ENCODE measurements around the gene DNAJC5G. TPM values are rescaled to one million over a fixed set of nuclear protein-coding genes. Genes with fewer than 3 reads are reported as not detected.
"Not testable (repeated sequence)": the region's sequence is repeated elsewhere in the genome, so short reads cannot be mapped to it uniquely, and the experiment has no call there.

Gene DNAJC5G
- total RNA-seq, 1 donor from 2014 or later, result not detected

- DNase-seq (ENCODE audit: low spot score), result no peak
These were observed 6.2 kb downstream of the DNAJC5G start for GRCh38 chr2:27281442-27281841.

GRCh38 chr2:27281855-27282559 lies 6.8 kb downstream of the DNAJC5G start, which contains the start of gene TRIM54:
TSS of gene TRIM54 (plus strand) at chr2:27282429. CDS start at chr2:27282732, 303 bp downstream.
- DNase-seq (ENCODE audit: low spot score), result no peak

DNA sequence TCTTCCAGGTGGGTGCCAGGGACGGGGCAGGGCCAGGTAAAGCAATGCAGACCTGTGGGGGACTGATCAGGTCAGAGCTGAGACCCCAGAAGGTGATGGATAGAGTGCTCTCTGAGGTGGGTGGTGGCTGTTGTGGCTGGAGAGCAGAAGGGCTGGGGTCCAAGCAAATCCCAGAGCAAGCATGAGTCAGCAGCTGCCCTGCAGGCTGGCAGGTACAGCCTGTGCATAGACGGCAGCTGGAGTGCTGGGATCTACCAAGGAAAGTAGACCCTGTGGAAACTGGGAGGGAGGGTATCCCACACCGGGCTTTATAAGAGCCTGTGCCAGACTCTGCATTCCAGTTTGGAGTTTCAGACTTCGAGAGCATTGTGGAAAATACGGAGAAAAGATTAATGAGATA lies 7.7 kb downstream of the DNAJC5G start:
- no peak for DNase-seq (ENCODE audit: low spot score)

DNA sequence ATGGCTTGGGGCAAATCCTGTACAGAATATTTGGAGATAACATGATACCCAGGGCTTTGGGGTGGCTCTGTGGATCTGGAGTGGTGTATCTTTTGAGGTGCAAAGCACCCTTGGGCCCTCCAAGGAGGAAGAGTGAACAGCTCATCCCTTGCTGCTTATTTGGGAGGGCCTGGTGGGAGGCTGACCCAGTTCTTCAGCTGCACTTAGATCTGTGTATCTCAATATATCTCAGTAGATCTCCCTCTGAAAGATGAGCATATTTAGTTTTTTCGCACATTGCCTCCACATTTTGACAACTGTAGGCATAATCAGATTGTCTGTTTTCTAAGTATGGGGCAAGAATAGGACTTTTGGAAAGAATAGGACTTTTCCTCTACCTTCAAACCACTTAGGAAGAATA lies 9.8 kb downstream of the DNAJC5G start:
- DNase-seq (ENCODE audit: low spot score), result no peak

DNA sequence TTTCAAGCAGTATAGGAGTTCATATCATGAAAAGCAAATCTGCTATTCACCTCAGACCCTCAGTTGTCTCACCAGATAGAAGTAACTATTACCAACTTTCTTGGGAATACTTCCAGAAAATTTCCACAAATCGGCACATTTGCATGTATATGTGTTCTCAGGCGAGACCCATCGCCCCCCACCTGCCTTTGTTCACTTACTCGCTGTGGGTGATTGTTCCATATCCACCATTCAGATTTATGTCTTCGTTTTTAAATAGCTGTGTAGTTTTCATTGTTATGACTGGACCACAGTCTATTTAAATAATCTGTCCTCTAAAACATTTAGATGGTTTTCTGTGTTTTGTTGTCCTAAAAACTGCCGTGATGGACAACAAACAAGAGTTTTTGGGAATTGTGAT lies 10.2 kb downstream of the DNAJC5G start:
- DNase-seq (ENCODE audit: low spot score), result no peak

DNA sequence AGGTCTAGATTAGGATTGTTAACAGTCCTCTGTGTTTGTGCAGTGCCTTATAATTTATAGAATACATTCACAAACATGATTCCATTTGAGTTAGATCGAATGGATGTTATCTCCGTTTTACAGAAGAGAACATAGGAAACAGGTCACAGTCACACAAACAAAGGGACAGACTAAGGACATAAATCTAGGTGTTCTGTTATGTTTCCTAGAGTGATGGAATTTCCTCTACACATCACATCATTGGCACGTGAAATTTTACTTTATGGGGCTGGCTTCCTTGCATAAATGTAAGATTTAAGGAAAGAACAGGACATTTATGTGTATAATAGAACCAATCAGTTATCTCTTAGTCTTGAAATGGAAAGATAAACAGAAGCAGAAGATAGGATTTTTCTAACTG lies 13.4 kb downstream of the DNAJC5G start:
- no peak for DNase-seq (ENCODE audit: low spot score)

GRCh38 chr2:27290549-27290948 lies 15.3 kb downstream of the DNAJC5G start:
- no peak for DNase-seq (ENCODE audit: low spot score)

DNA sequence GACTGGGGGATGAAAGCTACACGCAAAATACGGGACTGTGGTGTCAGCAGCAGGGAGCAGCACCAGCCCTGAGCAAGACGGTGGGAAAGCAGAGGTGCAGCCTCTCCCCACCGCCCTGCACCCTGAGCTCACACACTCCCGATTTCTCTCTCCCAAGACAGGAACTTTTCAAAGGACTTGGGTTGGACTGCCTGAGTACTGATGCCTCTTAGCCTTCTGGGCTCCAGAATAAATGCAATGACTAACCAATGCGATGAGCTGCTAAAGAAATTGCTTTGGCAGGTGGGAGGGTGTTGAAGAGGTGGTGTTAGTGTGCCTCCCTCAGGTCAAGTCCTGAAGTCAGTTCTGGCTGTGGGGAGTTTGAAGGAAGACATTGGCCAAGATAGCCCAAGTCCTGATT lies 16.6 kb downstream of the DNAJC5G start:
- DNase-seq (ENCODE audit: low spot score), result no peak

- DNase-seq (ENCODE audit: low spot score), result no peak
These were observed 19.7 kb downstream of the DNAJC5G start for GRCh38 chr2:27294928-27295327.

- no peak for DNase-seq (ENCODE audit: low spot score)
These were observed 21.2 kb downstream of the DNAJC5G start for GRCh38 chr2:27296481-27296880.

DNA sequence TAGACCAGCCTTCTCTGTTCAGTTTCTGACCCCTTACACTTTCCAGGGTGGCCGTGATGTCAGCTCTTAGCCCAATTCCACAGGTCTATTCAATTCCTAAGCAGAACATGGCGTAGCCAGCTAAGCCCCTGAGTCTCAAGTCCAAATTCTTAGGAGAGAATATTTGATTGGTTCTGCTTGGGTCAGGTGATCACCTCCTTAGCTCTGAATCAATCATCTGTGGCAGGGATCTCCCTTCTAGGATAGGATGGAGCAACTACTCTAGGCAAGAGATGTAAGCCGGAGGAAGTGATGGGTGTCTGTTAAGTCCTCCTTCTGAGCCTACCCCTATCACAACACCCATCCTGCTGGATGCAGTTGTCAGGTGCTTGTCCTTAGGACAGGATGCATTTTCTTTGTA lies 22.0 kb downstream of the DNAJC5G start:
- DNase-seq (ENCODE audit: low spot score), result no peak

DNA sequence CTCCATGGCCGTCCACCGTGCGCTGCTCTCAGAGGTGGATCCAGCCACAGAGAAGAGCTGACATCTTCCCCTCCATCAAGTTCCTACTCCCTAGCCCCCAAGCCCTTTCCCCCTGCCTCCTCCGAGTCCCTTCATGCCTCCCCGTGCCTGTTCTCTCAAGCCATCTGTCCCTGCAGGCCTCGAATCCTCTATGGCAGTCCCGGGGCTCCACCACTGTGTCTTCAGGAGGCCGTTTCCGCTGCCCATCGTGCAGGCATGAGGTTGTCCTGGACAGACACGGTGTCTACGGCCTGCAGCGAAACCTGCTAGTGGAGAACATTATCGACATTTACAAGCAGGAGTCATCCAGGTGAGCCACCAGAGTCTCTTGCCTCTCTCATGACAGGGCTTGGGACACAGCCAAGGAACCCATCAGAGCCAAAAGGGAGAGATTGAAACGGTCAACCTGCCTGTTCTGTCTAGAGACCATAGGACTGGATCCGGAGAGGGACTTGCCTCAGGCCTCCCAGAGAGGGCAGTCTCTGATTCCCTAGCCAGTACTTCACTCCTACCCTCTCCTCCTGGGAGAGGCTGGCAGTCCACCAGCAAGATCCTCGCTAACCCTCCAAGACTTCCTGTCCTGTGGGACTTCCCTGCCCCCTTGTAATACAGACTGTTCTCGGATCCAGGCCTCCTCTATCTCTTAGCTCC lies 23.3 kb downstream of the DNAJC5G start:
- no peak for DNase-seq (ENCODE audit: low spot score)

DNA sequence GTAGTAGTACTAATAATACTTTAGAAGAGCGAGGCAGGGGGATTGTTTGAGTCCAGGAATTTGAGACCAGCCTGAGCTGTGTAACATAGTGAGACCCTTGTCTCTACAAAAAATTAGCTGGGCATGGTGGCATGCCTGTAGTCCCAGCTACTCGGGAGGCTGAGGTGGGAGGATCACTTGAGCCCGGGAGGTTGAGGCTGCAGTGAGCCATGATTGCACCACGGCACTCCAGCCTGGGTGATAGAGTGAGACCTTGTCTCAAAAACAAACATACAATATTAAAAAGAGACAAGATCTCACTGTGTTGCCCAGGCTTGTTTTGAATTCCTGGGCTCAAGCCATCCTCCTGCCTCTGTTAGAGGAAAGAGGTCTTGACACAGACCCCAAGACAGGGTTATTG lies 25.4 kb downstream of the DNAJC5G start:
- not testable (repeated sequence) for DNase-seq (ENCODE audit: low spot score)

GRCh38 chr2:27303093-27304025 lies 28.1 kb downstream of the DNAJC5G start:
- DNase-seq (ENCODE audit: low spot score), result no peak

- DNase-seq (ENCODE audit: low spot score), result no peak
These were observed 29.4 kb downstream of the DNAJC5G start for GRCh38 chr2:27304488-27305240.

DNA sequence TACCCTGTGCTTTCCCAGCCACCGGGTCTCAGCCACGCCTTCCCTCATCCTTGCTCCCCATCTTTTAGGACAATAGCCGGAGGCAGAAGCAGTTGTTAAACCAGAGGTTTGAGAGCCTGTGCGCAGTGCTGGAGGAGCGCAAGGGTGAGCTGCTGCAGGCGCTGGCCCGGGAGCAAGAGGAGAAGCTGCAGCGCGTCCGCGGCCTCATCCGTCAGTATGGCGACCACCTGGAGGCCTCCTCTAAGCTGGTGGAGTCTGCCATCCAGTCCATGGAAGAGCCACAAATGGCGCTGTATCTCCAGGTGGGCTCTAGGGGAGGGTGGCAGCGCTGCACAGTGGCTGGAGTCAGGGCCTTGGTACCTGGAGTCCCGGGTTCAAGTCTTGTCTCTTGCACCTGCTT lies 30.3 kb downstream of the DNAJC5G start:
- DNase-seq (ENCODE audit: low spot score), result no peak

DNA sequence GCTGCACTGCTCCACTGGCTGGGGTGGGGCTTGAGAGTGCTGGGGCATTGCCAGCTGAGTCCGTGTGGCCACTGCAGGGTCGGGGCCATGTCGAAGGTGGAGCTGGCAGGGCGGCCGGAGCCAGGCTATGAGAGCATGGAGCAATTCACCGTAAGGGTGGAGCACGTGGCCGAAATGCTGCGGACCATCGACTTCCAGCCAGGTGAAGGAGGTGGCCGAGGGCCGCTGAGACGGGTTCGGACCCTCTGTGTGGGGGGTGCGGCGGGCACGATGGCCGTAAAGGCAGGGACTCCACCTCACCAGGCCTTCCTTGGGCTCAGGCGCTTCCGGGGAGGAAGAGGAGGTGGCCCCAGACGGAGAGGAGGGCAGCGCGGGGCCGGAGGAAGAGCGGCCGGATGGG lies 30.9 kb downstream of the DNAJC5G start:
- no peak for DNase-seq (ENCODE audit: low spot score)

DNA sequence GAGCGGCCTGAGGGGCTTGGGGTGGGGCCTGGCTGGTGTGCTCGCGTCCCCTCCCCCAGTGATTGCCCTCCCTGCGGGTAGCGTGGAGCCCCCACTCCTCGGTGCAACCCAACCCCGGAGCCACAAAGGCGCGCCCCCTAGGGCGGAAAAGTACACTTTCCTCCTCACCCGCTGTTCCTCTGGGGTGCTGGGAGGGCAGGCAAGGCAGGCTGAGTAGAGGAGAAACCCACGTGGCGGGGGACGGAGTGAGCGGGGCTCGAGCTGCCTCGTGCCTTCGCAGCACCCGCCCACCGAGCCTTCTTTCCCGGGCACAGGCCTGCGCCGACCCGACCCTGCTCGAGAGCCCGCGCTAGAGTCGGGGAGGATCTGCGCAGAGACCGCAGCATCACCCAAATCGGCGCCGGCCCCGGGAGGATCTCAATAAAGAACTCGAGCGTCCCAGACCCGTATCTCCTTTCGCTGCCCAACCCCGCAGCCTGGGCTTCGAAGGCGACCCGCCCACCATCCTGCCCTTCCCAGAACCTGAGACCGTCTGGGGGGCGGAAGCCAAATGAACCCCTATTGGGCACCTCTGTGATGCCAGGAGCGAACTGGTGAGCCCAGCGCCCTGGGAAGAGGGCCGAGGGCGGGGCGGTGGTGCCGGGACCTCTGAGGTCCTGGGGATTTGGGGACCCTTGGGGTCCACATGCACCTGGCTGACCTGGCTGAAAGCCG lies 31.5 kb downstream of the DNAJC5G start:
- DNase-seq (ENCODE audit: low spot score), result no peak

GRCh38 chr2:27307287-27307544 lies 32.0 kb downstream of the DNAJC5G start:
- DNase-seq (ENCODE audit: low spot score), result no peak

- DNase-seq (ENCODE audit: low spot score), result no peak
These were observed 32.5 kb downstream of the DNAJC5G start for GRCh38 chr2:27307545-27308358.

Data from ureter (tissue), 1 donor.